GM12891 (cell line): Measurements from ENCODE around the gene ARMH2.

Experiments used
- POLR2A ChIP-seq: IDR thresholded peaks from 2 replicates; pipeline ENCODE4 v1.6.1; 2011; ENCODE audit warnings: low read depth, low read length, control low read depth
- POLR2AphosphoS5 ChIP-seq: IDR thresholded peaks from 2 replicates; pipeline ENCODE4 v1.6.1; 2011; ENCODE audit warnings: low read depth, low read length, control low read depth
- TAF1 ChIP-seq: IDR thresholded peaks from 2 replicates; pipeline ENCODE4 v1.6.1; 2011; ENCODE audit warnings: low read depth, low read length, control low read depth

- TF ChIP-seq POLR2AphosphoS5 (no peak), POLR2A (no peak), TAF1 (no peak)
Measured at GRCh38 chr6:24836109-24836508, 37.4 kb upstream of the ARMH2 start.
